Endodermal cell (in vitro differentiated cells): ENCODE measurements around the gene MTUS2. TPM values are rescaled to one million over a fixed set of nuclear protein-coding genes. Genes with fewer than 3 reads are reported as not detected.

ENCODE experiments used
- DNase-seq: peaks from one replicate; pipeline ENCODE4 v3.0.0-alpha.2; 2017
- H3K27ac ChIP-seq: 2 replicates; pipeline ENCODE4 v1.5.1; 2013; ENCODE audit warnings: mild to moderate bottlenecking, low read depth, low read length, moderate library complexity
- H3K27me3 ChIP-seq: 2 replicates; pipeline ENCODE4 v1.6.1; 2013; ENCODE audit warnings: mild to moderate bottlenecking, low read length, moderate library complexity; ENCODE audit not compliant: insufficient read depth, control insufficient read depth, poor library complexity, severe bottlenecking
- H3K36me3 ChIP-seq: 2 replicates; pipeline ENCODE4 v1.7.0; 2013; ENCODE audit warnings: mild to moderate bottlenecking, low read length, moderate library complexity; ENCODE audit not compliant: control insufficient read depth, insufficient read depth
- H3K4me1 ChIP-seq: one replicate; pipeline ENCODE4 v1.7.0; 2013; ENCODE audit warnings: low read length; ENCODE audit not compliant: control insufficient read depth, insufficient read depth
- H3K4me3 ChIP-seq: 2 replicates; pipeline ENCODE4 v1.5.1; 2013; ENCODE audit warnings: mild to moderate bottlenecking, low read length, moderate library complexity
- H3K9ac ChIP-seq: 2 replicates; pipeline ENCODE4 v1.6.1; 2013; ENCODE audit warnings: mild to moderate bottlenecking, low read length, moderate library complexity; ENCODE audit not compliant: poor library complexity, severe bottlenecking; ENCODE audit errors: extremely low read depth
- H3K9me3 ChIP-seq: 2 replicates; pipeline ENCODE4 v1.6.1; 2013; ENCODE audit warnings: mild to moderate bottlenecking, low read length, moderate library complexity; ENCODE audit not compliant: control insufficient read depth
- H3K27ac Mint-ChIP-seq: 2 replicates; pipeline ENCODE4 v1.8.0; 2020; ENCODE audit warnings: mixed read lengths
- H3K27me3 Mint-ChIP-seq: 2 replicates; pipeline ENCODE4 v1.8.0; 2021; ENCODE audit warnings: mild to moderate bottlenecking, mixed read lengths; ENCODE audit not compliant: insufficient read depth
- H3K36me3 Mint-ChIP-seq: 2 replicates; pipeline ENCODE4 v1.8.0; 2020; ENCODE audit warnings: low read depth, mixed read lengths
- H3K4me1 Mint-ChIP-seq: 2 replicates; pipeline ENCODE4 v1.8.0; 2020; ENCODE audit warnings: mixed read lengths
- H3K4me3 Mint-ChIP-seq: 2 replicates; pipeline ENCODE4 v1.8.0; 2020; ENCODE audit warnings: mild to moderate bottlenecking, moderate library complexity, mixed read lengths
- H3K9me3 Mint-ChIP-seq: 2 replicates; pipeline ENCODE4 v1.8.0; 2020; ENCODE audit warnings: mild to moderate bottlenecking, mixed read lengths
- CTCF ChIP-seq: fragments of 200-600 bp; sonication (generic); conservative IDR thresholded peaks from 2 replicates; pipeline ENCODE4 v1.5.0; 2021; ENCODE audit warnings: antibody characterized with exemption, mild to moderate bottlenecking
- WGBS, 2 experiments: methylation state at CpG; one replicate each; pipeline versions ENCODE4 v1.1.5 to v1.1.7; 2013; ENCODE audit warnings: missing lambda C conversion rate in 2 of 2, mixed read lengths in 1 of 2; ENCODE audit not compliant: insufficient coverage in 1 of 2, insufficient read length in 1 of 2; 5-methylcytosine and 5-hydroxymethylcytosine counted together
- total RNA-seq, 2 donors: library from RNA; stranded (reverse); fragmentation: NEBNext Ultra II Directional in 1 of 2; extraction: Animal tissue kit (Norgen Biotek cat#: 25700) in 1 of 2; gene quantifications; 2 replicates in 1 of 2; 3 replicates in 1 of 2; pipeline ENCODE4 v1.2.1, GENCODE V29; 2021

The MTUS2 gene
- total RNA-seq, 2 donors from 2014 or later = 1.2 to 1.3 TPM

DNA sequence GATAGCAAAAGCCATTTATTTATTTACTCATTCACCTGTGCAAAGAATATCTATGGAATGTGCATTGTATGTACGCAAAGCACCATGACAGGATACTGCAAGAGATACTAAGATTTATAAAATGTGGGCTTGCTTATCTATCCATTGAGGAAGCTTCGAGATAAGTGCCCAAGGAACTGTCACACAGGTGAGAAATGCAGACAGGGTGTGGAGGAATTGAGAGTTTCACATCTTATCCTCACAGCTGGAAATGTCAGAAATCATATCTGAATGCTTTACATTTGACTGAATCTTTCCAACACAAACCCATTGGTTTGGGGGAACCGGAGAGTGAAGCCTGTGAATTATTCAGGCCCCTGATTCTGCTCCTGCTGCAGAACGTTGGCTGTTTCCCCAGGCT is 662.4 kb downstream of the MTUS2 start:
- Histone ChIP-seq H3K27ac (no peak overlapping the region), H3K36me3 (no peaks in the 10 kb centered on the region), H3K4me3 (no peak overlapping the region), H3K27me3 (peaks cover 7% of the 10 kb centered on the region), H3K9me3 (no peaks in the 10 kb centered on the region), H3K4me1 (peaks cover 6% of the 10 kb centered on the region), H3K9ac (no peak overlapping the region)
- Mint-ChIP-seq H3K36me3 (no peaks in the 10 kb centered on the region), H3K27me3 (peaks cover 24% of the 10 kb centered on the region), H3K9me3 (no peaks in the 10 kb centered on the region), H3K27ac (no peak overlapping the region), H3K4me1 (peaks cover 24% of the 10 kb centered on the region), H3K4me3 (no peak overlapping the region)
- no peak for TF ChIP-seq CTCF
- 77 to 100% methylated on average over 1 to 4 of the region's 4 CpGs for WGBS, 2 experiments
- peak; percentile 18 for DNase-seq

GRCh38 chr13:29483211-29483610 is 663.1 kb downstream of the MTUS2 start:
- peaks cover 24% of the 10 kb centered on the region for H3K27me3 Mint-ChIP-seq
- Histone ChIP-seq H3K27me3 (peaks cover 7% of the 10 kb centered on the region), H3K27ac (no peak overlapping the region), H3K4me1 (peaks cover 6% of the 10 kb centered on the region), H3K9ac (no peak overlapping the region), H3K4me3 (no peak overlapping the region), H3K36me3 (no peaks in the 10 kb centered on the region), H3K9me3 (no peaks in the 10 kb centered on the region)
- H3K27ac Mint-ChIP-seq = no peak overlapping the region
- 91 to 93% methylated on average over 13 to 15 of the region's 15 CpGs for WGBS, 2 experiments
- H3K4me1 Mint-ChIP-seq = peaks cover 30% of the 10 kb centered on the region
- no peaks in the 10 kb centered on the region for H3K9me3 Mint-ChIP-seq
- no peak overlapping the region for H3K4me3 Mint-ChIP-seq
- H3K36me3 Mint-ChIP-seq = no peaks in the 10 kb centered on the region
- no peak for DNase-seq
- no peak for TF ChIP-seq CTCF

DNA sequence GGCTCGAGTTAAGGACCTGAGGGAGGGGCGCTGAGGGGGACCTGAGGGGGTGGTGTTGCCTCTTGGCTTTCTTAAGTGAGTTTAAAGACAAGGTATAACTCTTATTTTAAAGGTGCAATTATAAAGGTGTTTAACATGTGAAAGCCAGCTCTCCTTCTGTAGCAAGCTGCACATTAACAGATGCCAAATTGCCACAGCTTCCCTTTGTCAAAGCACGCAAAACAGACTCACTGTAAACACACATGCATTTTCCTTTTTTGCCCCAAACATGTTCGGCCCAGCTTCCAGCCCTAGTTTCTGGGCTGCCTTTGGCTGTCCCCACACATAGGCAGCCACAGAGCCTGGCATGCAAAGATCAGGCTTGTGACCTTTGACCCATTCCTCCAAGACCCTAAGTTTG is 663.5 kb downstream of the MTUS2 start:
- no peak overlapping the region for H3K27ac ChIP-seq
- Mint-ChIP-seq H3K9me3 (no peaks in the 10 kb centered on the region), H3K27me3 (peaks cover 24% of the 10 kb centered on the region), H3K36me3 (no peaks in the 10 kb centered on the region), H3K27ac (no peak overlapping the region), H3K4me3 (no peak overlapping the region), H3K4me1 (peaks cover 30% of the 10 kb centered on the region)
- H3K9me3 ChIP-seq = no peaks in the 10 kb centered on the region
- H3K9ac ChIP-seq = no peak overlapping the region
- TF ChIP-seq CTCF = no peak
- DNase-seq = peak; percentile 45
- peaks cover 7% of the 10 kb centered on the region for H3K27me3 ChIP-seq
- H3K36me3 ChIP-seq = no peaks in the 10 kb centered on the region
- H3K4me3 ChIP-seq = no peak overlapping the region
- peaks cover 6% of the 10 kb centered on the region for H3K4me1 ChIP-seq
- WGBS, 2 experiments = 78 to 89% methylated on average over 3 to 4 of the region's 4 CpGs
